SIG-M5 (cell line): ENCODE data around the gene PRKCE.
A peak's percentile ranks its signal among the peaks of the same experiment; 100 is the strongest.

ENCODE experiments used
- DNase-seq: peaks from one replicate; lab custom pipeline; 2025; lab: John Stamatoyannopoulos, UW

The PRKCE gene

DNA sequence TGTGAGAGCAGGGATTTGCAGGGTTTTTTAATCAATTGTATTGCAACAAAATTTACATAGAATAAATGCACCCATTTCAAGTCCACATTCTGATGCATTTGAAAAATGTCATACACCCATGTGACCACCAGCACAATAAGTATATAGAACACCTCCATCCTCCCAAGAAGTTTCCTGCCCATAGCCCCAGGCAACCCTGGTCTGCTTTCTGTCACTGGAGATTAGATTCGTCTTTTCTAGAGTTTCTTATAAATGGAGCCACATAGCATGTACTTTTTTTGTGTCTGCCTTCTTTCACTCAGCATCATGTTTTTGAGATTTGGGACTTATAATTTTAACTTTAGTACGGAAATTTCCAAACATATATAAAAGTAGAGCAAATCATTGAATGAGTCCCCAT lies 518.6 kb downstream of the PRKCE start:
- no peak for DNase-seq

DNA sequence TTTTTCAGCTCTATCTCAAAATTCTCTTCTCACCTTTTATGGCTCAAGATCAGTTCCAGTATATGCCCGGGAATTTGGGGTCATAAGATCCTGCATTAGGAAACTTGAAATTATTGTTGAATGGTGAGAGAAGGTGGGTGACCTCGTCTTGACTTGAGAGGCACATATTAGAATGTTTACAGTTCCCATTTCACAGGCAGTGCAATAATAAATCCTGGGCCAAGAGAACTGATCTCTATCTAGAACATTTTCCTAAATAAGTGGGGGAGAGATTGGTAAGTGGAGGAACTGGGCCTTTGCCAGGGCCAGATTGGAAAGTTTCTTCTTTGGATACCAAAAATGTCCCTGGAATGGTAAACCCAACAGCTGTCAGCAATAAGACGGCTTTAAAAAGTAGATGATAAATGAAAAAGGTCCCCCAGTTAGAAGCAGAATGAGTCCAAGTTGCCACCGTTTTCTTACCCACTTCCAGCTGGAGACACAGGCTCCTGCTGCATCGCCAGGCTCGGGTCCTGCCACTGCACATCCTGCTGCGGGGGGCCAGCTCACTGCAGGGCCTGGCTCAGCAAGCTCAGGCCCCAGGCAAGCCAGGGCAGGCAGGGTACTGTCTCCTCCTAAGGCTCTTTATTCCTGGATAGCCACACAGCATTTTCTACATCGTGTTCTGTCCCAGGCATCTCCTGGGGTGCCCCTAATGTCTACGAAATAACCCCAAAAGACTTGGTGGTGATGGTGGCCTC lies 519.3 kb downstream of the PRKCE start:
- no peak for DNase-seq

DNA sequence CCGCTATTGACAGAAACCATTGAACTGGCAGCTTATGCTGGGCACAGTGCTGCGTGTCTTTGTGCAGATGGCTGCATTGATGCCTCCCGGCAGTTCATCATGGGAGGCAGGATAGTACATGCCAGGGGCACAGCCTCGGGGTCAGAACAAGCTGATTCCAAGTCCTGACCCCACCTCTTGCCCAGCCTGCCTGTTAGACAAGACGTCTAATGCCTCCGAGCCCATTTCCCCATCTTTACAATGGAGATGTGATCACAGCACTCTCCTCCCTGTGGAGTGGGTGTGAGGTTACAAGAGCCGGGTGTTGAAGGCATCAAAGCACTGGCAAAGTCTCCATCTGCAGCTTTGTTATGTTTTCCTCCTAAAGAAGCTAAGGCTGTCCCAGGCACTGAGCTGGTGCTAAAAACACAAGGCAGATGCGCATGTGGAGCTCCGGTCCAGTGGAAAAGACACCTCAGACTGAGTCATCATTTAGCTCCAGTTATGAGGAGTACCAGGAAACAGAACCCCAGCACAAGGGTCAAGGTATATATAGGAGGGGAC lies 520.0 kb downstream of the PRKCE start:
- no peak for DNase-seq

DNA sequence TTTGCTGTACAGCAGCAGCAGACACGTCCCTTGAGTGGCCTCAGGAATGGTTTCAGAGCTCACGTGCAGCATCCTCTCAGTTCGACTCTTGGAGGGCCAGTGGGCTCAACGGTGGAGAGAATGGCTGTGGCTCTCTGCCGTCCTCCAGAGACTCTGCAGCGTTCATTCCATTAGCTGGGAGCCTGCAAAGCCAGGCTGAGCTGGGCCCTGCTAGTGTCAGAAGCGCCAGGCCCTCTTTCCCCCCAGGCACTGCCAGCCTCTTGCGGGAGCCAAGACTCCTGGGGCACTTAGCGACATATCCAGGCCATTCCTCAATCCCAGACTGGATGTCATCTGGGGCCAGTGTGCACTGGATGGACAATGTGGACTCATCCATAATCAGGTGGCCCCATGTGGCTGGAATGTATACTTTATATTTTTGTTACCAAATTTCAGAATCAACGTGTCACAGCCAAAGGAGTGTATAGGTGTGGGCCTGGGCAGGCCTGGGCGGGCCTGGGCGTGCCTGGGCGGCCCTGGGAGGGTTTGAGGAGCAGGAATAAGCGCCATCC lies 520.6 kb downstream of the PRKCE start:
- no peak for DNase-seq

DNA sequence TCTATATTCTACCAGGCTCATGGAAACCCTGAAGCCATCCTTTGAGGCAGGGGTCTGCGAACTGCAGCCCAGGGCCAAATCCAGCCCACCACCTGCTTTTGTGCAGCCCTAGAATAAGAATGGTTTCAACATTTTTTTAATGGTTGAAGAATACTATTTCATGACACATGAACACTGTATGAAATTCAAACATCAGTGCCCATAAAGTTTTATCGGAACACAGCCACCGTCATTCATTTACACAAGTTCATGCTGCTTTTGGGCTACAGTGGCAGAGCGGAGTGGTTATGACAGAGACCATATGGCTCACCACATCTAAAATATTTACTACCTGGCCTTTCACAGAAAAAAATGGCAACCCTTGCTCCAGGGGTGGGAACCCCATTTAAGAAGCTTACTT lies 521.6 kb downstream of the PRKCE start:
- DNase-seq: no peak

DNA sequence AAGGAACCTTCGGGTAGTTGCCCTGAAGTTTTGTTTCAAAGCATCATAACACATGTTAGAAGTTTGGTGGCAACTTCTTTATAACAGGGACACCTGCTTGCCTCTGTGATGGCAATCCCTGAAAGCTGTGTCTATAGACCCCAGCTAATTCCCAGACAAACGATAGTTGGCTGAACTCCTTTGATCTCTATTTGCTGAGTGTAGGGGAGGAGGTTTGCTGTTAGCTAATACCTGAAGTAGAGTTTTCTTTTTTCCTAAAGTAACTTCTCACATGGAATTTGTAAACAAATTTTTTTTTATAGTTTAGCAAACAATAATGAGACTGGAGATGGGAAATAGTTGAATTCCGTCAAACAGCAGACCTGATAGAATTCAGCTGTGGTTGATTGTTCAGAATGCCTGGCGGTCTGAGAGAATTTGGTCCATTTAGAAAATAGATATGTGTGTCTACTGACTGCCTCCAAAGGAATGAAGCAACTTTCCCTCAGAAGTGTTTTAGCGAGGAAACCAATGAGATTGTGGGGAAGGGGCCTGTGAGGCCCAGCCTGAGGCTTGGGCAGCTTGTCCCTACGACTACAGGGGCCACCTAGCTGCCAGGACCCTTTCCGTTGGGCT lies 522.3 kb downstream of the PRKCE start:
- DNase-seq: no peak

DNA sequence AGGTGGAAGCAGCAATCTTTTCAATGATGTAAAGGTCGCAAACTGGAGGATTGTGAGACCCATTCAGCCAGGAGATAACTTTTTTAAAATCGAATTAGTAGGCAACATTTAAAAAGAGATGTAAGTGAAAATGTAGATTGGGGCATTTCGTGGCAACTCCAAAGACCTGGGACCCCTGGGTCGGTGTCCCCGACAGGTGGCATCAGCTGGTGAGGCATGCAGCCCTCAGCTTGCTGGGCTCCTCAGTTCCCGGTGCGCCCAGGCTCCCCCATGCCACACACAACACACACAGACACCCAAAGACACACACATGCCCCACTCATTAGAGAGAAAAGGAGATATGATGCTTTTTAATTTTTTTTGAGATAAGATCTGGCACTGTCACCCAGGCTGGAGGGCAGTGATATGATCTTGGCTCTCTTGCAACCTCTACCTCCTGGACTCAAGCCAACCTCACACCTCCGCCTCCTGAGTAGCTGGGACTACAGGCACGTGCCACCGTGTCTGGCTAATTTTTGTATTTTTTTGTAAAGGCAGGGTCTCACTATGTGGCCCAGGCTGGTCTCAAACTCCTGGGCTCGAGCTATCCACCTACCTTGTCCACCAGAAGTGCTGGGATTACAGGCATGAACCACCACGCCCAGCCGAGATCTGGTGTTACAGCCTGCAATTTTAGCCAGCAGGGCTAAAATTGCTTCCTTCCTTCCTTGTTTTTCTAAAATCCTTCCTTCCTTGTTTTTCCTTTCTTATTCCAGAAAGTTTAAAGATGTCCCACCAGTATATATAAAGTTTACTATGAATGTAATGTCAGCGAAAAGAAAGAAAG lies 523.1 kb downstream of the PRKCE start:
- DNase-seq: no peak

DNA sequence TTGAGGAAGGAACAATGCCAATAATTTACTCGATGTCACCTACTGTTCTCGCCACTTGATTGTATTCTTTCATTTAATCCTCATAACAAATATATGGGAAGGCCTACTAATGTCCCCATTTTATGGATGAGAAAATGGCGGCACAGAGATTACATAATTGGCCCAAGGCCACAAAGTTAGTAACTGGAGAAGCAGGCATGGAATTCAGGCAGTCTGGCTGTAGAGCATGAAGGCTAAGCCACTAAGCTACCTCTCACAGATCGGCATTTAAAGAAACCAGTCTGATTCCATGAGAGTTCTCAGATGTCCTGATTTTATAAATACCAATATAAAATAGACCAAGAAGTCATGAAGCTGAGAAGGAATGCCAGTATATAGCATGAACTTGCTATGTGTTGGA lies 523.9 kb downstream of the PRKCE start:
- DNase-seq: no peak

DNA sequence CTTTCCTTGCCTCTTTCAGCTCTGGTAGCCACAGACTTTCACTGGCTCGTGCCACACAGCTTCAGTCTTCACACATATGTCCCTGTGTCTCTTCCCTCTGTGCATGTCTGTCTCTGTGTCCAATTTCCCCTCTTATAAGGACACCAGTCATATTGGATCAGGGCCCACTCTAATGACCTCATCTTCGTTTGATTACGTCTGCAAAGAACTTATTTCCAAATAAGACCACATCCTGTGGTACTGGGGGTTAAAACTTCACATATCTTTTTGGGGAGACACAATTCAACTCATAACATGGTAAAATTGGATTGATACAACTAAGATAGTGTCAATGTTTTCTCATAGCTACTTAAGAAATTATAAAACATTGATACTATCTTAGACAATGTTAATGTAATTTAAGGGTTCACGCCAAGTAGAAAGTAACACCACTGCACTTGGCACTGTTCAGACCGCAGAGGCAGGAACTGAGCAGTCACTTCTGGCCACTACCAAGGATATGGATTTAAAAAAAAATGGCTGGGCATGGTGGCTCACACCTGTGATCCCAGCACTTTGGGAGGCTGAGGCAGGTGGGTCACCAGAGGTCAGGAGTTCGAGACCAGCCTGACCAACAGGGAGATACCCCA lies 526.1 kb downstream of the PRKCE start:
- DNase-seq: no peak

DNA sequence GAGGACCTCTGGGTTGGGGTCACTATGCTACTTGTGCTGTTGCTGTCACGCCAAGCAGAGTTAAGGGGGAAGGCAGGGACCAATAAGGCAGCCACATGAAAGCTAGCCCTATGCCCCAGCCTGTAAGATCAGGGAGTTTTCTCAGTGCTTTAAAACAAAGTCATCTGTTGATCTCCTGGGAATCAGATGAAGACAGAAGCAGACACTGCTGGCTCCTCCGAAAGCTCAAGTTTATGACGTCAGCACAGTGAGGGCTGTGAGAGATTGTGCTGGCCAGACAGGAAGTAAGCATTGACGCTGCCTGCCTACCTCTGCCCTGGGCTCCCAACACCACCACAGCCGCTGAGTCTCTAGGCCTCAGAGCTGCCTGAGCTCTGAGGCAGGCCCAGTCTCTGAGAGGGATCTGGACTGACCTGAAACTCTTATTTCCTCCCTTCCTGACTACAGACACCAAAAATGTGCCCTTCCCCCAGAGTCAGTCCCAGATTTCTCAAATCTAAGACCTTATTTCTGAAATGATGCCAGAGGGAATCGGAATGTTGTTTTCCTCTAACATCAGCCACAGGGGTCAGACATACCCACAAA lies 527.7 kb downstream of the PRKCE start:
- DNase-seq: no peak

DNA sequence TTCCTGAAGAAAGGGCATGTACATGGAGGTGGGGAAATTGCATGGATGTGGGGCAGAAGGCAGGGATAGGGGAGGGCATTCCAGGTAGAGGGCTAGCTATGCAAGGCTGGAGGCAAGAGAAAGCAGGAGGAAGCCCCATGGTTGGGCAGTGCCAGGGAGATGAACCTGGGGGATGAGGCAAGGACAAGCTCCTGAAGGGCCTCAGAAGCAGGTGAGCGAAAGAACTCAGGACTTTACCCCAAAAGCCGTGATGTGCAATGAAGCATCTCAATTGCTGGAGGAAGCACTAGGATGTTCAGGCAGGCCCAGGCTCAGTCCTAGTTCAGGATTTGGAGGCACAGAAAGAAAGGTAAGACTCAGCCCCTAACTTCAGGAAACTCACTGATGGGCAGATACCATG lies 528.7 kb downstream of the PRKCE start:
- no peak for DNase-seq

DNA sequence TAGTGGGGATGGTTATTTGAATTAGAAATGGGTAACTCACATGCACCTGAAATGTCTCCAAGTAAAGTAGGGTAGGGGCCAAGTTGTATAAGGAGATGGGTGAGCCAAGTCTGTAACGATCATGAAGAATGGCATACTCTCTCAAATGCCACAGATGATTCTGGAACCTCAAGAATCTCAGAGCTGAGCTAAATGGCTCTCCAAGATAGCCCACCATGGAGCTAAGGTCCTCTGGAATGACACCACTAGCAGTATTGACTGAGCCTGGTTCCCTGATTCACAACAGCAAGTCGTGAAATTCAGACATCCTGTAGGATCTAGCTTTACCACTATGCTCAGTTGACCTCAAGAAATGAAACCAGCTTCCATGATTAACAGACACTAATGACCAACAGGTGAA lies 529.8 kb downstream of the PRKCE start:
- no peak for DNase-seq

DNA sequence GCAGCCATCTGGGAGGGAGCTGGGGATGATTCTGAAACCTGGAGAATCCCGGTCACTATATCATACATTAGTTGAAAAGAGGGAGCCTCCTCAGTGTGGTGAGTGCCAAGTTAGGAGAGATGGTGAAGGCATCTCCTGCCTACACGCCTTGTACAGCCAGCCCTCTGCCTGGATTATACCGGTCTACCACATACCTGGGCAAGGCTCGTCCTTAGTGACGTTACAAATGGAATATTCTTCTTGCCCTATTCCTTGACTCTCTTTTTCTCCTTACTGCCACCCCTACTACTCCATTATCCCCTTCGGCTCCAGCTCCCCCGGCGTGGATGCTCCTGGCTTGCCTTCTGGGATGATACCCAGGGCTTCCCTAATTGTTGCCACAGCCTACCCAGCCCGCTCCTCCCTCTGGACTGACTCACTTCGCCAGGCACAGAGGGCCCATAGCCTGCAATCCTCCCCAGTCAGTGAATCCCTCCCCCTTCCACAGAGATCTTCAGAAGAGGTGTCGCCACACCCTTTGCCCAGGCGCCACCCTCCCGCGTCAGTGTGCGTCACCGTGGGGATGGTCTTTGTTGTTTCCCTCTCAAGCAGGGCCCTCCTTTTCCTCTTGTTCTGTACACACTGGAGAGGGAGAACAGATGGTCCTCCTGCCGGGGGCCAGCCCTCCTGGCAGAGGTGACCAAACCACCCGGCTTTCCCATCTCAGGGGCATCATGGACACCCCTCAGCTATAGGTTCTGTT lies 530.5 kb downstream of the PRKCE start:
- DNase-seq: no peak

DNA sequence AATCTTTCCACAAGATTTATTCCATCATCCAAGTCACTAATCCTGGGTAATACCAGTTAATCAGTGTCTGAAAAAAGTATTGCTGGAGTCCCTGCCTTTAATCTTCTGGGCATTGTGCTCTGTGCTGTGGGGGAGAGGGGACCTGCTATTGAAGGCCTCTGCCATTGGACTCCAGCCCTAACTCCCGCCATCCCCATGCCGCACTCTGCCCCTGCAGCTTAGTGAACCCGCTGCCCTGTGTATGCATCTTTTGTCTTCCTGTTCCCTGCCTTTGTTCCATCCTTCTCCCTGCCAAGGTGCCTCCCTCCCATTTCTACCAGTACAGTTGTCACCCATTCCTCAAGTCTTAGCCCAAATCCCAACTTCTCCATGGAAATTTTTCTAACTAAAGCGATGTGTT lies 532.0 kb downstream of the PRKCE start:
- DNase-seq: no peak

DNA sequence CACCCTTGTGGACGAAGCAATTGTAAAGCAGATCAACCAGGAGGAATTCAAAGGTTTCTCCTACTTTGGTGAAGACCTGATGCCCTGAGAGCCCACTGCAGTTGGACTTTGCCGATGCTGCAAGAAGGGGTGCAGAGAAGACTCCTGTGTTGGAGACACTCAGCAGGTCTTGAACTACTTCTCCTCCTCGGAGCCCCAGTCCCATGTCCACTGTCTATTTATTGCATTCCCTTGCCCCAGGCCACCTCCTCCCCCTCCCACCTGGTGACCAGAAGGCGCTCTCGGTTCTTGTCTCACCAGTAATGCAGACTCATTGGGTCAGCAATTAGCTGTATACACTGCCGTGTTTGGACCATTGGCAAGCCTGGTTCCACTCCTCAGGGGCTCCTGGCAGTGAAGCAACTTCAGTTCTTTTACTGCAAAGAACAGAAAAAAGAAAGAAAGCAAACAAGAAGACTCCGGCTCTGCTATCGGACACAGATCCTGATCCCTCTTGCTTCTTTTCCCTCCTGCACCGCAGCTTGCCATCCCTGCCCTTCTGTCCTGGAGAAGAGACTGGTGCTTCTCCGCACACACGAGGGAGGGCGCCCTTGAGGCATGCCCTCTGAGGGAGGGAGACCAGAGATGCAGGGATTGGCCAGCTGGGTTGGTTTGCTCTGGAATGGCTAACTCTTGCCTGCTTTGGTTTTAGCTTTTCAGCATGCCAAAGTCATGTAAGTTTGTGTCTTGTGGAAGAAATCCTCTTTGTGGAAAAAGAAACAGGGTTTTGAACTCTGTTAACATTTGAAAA lies 533.5 kb downstream of the PRKCE start:
- no peak for DNase-seq

DNA sequence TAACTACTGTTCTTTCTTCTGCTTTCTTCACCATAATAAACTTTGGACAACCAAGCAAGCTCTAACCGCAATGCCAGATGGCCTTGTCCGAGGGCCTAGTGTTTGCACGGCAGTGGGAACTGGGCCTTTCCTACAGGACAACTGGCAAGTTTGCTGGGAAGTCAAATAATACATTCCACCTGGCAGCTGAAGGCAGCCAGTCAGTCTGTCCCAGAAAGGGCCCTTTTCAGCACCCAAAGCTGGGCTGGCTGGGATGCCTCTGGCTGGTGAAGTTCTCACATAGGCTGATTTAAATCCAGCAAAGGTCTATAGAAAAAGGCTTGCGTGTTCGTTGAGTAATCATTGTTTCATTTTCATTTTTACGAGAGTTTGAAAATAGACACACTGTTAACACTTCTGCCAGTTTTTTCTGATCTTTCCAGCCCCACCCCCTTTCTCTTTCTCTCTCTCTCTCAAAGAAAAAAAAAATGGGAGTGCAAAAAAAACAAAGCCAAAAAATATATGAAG lies 535.7 kb downstream of the PRKCE start:
- DNase-seq: peak; percentile 31

DNA sequence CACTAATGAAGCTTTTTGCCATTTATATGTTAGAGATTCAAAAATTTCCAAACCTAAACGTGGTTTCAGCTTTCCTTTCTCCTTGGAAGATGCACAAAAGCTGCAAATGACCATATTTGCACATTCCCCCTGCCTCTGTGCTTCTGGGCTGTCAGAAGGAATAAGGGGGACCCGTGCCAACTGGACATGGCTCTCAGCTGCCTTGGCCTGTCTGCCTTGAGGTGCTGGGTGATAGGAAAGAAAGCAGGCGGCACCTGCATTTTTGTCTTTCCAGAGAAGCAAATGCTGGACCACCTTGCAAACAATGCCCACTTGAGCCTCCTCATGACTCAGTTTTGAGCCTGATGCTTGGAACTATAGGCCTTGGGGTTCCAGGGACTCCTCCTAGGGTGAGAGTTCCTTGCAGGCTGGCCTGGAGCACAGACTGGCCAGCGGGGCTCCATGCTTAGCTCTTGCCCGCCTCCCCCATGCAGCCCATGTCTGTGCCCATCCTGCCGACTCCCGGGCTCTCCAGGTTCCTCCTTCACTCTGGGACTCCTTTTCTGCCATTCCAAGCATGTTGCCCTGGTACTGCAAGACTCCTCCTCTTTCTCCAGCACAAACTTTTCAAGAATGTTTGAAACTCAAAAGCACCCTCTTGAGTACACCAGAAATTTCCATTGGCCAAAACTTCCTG lies 536.7 kb downstream of the PRKCE start:
- DNase-seq: no peak

DNA sequence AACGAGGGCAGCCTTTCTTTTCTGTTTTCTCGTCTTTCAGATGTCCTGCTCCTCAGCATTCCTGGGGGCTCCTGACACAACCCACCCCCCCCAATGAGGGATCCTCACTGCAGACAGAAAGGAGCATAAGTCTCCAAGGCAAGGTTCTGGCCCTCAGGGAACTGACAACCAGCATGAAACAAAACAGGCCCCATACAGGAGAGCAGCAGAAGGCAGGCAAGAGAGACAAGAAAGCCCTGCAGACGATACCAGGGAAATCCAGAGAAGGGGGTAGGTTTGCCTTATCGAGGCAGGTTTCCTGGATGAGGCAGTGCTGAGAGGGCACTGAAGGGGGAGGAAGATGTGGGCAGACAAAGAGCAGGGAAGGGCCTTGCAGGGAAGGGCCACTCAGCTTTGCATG lies 541.9 kb downstream of the PRKCE start:
- no peak for DNase-seq

DNA sequence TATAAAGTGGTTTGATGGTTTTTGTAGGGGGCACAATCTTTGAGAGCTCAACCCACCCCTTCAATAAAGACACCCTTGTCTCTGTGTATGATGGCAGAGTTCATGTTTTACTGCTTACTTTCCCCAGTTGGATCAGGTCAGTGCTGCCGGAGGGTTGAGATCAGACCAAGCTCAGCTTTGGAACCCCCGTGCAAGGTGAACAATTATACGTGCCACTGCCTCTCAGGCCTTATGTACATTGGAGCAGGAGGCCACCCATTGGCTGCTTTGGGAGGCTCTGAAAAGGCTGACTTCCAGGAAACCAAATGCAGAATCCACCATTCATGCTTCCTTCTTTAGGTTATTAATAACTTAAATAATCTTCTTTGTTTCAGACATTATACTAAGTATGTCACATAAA lies 542.4 kb downstream of the PRKCE start:
- no peak for DNase-seq
